Panc1 (cell line): Measurements from ENCODE around the gene PGD.

Experiments used
- TF ChIP-seq, protein P1 (sequence below): fragments of 450-650 bp; IDR thresholded peaks from 2 replicates; pipeline ENCODE4 v1.5.1; 2017; ENCODE audit warnings: mild to moderate bottlenecking
- TF ChIP-seq, protein P2 (sequence below), 2 experiments: IDR thresholded peaks; 2 replicates each; pipeline ENCODE4 v1.6.1; 2011 to 2012; ENCODE audit warnings: low read depth in 2 of 2, control low read depth in 1 of 2, low read length in 1 of 2, mild to moderate bottlenecking in 1 of 2, moderate library complexity in 1 of 2; ENCODE audit not compliant: insufficient read depth in 1 of 2

GRCh38 chr1:10374442-10374860 is 24.4 kb upstream of the PGD start:
- TF ChIP-seq, protein P1, sequence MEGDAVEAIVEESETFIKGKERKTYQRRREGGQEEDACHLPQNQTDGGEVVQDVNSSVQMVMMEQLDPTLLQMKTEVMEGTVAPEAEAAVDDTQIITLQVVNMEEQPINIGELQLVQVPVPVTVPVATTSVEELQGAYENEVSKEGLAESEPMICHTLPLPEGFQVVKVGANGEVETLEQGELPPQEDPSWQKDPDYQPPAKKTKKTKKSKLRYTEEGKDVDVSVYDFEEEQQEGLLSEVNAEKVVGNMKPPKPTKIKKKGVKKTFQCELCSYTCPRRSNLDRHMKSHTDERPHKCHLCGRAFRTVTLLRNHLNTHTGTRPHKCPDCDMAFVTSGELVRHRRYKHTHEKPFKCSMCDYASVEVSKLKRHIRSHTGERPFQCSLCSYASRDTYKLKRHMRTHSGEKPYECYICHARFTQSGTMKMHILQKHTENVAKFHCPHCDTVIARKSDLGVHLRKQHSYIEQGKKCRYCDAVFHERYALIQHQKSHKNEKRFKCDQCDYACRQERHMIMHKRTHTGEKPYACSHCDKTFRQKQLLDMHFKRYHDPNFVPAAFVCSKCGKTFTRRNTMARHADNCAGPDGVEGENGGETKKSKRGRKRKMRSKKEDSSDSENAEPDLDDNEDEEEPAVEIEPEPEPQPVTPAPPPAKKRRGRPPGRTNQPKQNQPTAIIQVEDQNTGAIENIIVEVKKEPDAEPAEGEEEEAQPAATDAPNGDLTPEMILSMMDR, result no peak
- TF ChIP-seq, protein P2, sequence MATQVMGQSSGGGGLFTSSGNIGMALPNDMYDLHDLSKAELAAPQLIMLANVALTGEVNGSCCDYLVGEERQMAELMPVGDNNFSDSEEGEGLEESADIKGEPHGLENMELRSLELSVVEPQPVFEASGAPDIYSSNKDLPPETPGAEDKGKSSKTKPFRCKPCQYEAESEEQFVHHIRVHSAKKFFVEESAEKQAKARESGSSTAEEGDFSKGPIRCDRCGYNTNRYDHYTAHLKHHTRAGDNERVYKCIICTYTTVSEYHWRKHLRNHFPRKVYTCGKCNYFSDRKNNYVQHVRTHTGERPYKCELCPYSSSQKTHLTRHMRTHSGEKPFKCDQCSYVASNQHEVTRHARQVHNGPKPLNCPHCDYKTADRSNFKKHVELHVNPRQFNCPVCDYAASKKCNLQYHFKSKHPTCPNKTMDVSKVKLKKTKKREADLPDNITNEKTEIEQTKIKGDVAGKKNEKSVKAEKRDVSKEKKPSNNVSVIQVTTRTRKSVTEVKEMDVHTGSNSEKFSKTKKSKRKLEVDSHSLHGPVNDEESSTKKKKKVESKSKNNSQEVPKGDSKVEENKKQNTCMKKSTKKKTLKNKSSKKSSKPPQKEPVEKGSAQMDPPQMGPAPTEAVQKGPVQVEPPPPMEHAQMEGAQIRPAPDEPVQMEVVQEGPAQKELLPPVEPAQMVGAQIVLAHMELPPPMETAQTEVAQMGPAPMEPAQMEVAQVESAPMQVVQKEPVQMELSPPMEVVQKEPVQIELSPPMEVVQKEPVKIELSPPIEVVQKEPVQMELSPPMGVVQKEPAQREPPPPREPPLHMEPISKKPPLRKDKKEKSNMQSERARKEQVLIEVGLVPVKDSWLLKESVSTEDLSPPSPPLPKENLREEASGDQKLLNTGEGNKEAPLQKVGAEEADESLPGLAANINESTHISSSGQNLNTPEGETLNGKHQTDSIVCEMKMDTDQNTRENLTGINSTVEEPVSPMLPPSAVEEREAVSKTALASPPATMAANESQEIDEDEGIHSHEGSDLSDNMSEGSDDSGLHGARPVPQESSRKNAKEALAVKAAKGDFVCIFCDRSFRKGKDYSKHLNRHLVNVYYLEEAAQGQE (IDR thresholded peaks at IDR 0.05; ENCODE audit: insufficient read depth in 1 of 2, low read depth in 2 of 2, low read length in 1 of 2), result no peak
